B cell (primary cell): ENCODE measurements around the gene THBS4. TPM values are rescaled to one million over a fixed set of nuclear protein-coding genes. Genes with fewer than 3 reads are reported as not detected.
"Not testable (repeated sequence)": the region's sequence is repeated elsewhere in the genome, so short reads cannot be mapped to it uniquely, and the experiment has no call there.

Experiments
- ATAC-seq: fragments of 200-7000 bp; cut with Tn5 transposase; one replicate; pipeline ENCODE4 v1.10.0; 2021; ENCODE audit warnings: low read depth, mild to moderate bottlenecking, moderate number of reproducible peaks, moderate library complexity
- CTCF ChIA-PET: fragments of 350-600 bp; sonication (Branson Sonifier 250); formaldehyde crosslinking; loops from one replicate; lab custom pipeline; 2021; ENCODE audit warnings: antibody characterized with exemption, inconsistent platforms; lab: Charles Lee
- POLR2A ChIA-PET: fragments of 350-600 bp; sonication (Branson Sonifier 250); formaldehyde crosslinking; loops from one replicate; lab custom pipeline; 2021; ENCODE audit warnings: antibody characterized with exemption; lab: Charles Lee
- DNase-seq: peaks from one replicate; pipeline ENCODE4 v3.0.0; 2013
- H2AFZ ChIP-seq: 2 replicates; pipeline ENCODE4 v1.6.1; 2012; ENCODE audit warnings: mild to moderate bottlenecking, low read depth, low read length; ENCODE audit not compliant: insufficient read depth, poor library complexity, severe bottlenecking
- H3K27ac ChIP-seq, 2 donors: 1 replicate in 1 of 2; 2 replicates in 1 of 2; pipeline ENCODE4 v1.5.1; 2012 to 2013; ENCODE audit warnings: low read length in 2 of 2, mild to moderate bottlenecking in 2 of 2, moderate library complexity in 1 of 2
- H3K27me3 ChIP-seq, 4 experiments: fragments of 200-600 bp in 1 of 4; sonication (generic) in 1 of 4; replicated peaks in 1 of 4; 1 replicate in 2 of 4; 2 replicates in 2 of 4; pipeline versions ENCODE4 v1.6.1 to v1.7.0; 2013 to 2016; ENCODE audit warnings: low read length in 3 of 4, mild to moderate bottlenecking in 2 of 4, mixed read lengths in 1 of 4, moderate library complexity in 1 of 4; ENCODE audit not compliant: insufficient read depth in 4 of 4, control insufficient read depth in 3 of 4; ENCODE audit errors: control extremely low read depth in 1 of 4
- H3K36me3 ChIP-seq, 2 experiments: replicated peaks in 1 of 2; 1 replicate in 1 of 2; 2 replicates in 1 of 2; pipeline versions ENCODE4 v1.6.1 to v1.7.1; 2013; ENCODE audit warnings: low read length in 1 of 2; ENCODE audit not compliant: insufficient read depth in 2 of 2, control insufficient read depth in 1 of 2; ENCODE audit errors: control extremely low read depth in 1 of 2, extremely low read depth in 1 of 2
- H3K4me1 ChIP-seq, 2 donors: fragments of 200-600 bp in 1 of 2; sonication (generic) in 1 of 2; 1 replicate in 1 of 2; 2 replicates in 1 of 2; pipeline versions ENCODE4 v1.5.1 to v1.6.1; 2013 to 2017; ENCODE audit warnings: low read length in 2 of 2; ENCODE audit not compliant: control insufficient read depth in 2 of 2, insufficient read depth in 2 of 2
- H3K4me2 ChIP-seq: replicated peaks from 2 replicates; pipeline ENCODE3; 2012; ENCODE audit warnings: mild to moderate bottlenecking, low read depth, low read length; ENCODE audit not compliant: poor library complexity, severe bottlenecking
- H3K4me3 ChIP-seq, 5 experiments: fragments of 200-600 bp in 1 of 5; sonication (generic) in 1 of 5; 1 replicate in 3 of 5; 2 replicates in 2 of 5; pipeline versions ENCODE4 v1.5.1 to v1.7.0; 2011 to 2016; ENCODE audit warnings: low read length in 4 of 5, mild to moderate bottlenecking in 4 of 5, low read depth in 2 of 5, control low read depth in 1 of 5, moderate library complexity in 1 of 5; ENCODE audit not compliant: insufficient read depth in 1 of 5; ENCODE audit errors: control extremely low read depth in 1 of 5, extremely low read depth in 1 of 5
- H3K79me2 ChIP-seq: fragments of 200-600 bp; sonication (generic); one replicate; pipeline ENCODE4 v1.6.0; 2016; ENCODE audit warnings: low read length; ENCODE audit not compliant: control insufficient read depth, insufficient read depth
- H3K9ac ChIP-seq: fragments of 200-600 bp; sonication (generic); 2 replicates; pipeline ENCODE4 v1.6.1; 2017; ENCODE audit warnings: mild to moderate bottlenecking, low read length, moderate library complexity
- H3K9me3 ChIP-seq, 3 donors: one replicate each; pipeline versions ENCODE4 v1.6.1 to v1.7.1; 2013; ENCODE audit warnings: low read length in 2 of 3; ENCODE audit not compliant: control insufficient read depth in 2 of 3, insufficient read depth in 1 of 3; ENCODE audit errors: control extremely low read depth in 1 of 3
- H4K20me1 ChIP-seq: 2 replicates; pipeline ENCODE4 v1.6.0; 2012; ENCODE audit warnings: mild to moderate bottlenecking, low read length; ENCODE audit not compliant: insufficient read depth, control insufficient read depth, poor library complexity, severe bottlenecking
- H3K27ac Mint-ChIP-seq: one replicate; pipeline ENCODE4 v1.8.0; 2021; ENCODE audit warnings: mixed read lengths
- H3K27me3 Mint-ChIP-seq: one replicate; pipeline ENCODE4 v1.8.0; 2021; ENCODE audit warnings: mixed read lengths
- H3K4me1 Mint-ChIP-seq: one replicate; pipeline ENCODE4 v1.8.0; 2021; ENCODE audit warnings: mixed read lengths
- H3K4me3 Mint-ChIP-seq: one replicate; pipeline ENCODE4 v1.8.0; 2021; ENCODE audit warnings: mixed read lengths
- H3K9me3 Mint-ChIP-seq: one replicate; pipeline ENCODE4 v1.8.0; 2022; ENCODE audit warnings: mixed read lengths; ENCODE audit not compliant: insufficient read depth
- CTCF ChIP-seq: fragments of 200-600 bp; IDR thresholded peaks from one replicate; pipeline ENCODE4 v1.8.0; 2022; ENCODE audit warnings: antibody characterized with exemption, mild to moderate bottlenecking
- WGBS: methylation state at CpG from one replicate; pipeline ENCODE4 v1.1.5; 2013; ENCODE audit warnings: missing lambda C conversion rate; ENCODE audit not compliant: insufficient coverage; 5-methylcytosine and 5-hydroxymethylcytosine counted together
- intact Hi-C: fragments of 100-400 bp; cut with micrococcal nuclease; formaldehyde crosslinking; loops from one replicate; pipeline ENCODE4 v1.10.0; 2022
- polyA plus RNA-seq: library from polyadenylated mRNA; depleted of rRNA; stranded (reverse); fragments of >200 nt; gene quantifications from 2 replicates; pipeline ENCODE4 v1.2.3, GENCODE V29; 2012
- total RNA-seq, 2 donors: library from RNA; stranded (reverse); fragments of 120-200 nt in 1 of 2; gene quantifications; 1 replicate in 1 of 2; 2 replicates in 1 of 2; pipeline versions ENCODE4 v1.2.3 to v1.2.4, GENCODE V29; 2013 to 2022

THBS4 gene
- total and polyA plus RNA-seq, 2 donors (not counting 1 experiment from before 2014, with no cell fraction given): 0.49 to 0.57 TPM

DNA sequence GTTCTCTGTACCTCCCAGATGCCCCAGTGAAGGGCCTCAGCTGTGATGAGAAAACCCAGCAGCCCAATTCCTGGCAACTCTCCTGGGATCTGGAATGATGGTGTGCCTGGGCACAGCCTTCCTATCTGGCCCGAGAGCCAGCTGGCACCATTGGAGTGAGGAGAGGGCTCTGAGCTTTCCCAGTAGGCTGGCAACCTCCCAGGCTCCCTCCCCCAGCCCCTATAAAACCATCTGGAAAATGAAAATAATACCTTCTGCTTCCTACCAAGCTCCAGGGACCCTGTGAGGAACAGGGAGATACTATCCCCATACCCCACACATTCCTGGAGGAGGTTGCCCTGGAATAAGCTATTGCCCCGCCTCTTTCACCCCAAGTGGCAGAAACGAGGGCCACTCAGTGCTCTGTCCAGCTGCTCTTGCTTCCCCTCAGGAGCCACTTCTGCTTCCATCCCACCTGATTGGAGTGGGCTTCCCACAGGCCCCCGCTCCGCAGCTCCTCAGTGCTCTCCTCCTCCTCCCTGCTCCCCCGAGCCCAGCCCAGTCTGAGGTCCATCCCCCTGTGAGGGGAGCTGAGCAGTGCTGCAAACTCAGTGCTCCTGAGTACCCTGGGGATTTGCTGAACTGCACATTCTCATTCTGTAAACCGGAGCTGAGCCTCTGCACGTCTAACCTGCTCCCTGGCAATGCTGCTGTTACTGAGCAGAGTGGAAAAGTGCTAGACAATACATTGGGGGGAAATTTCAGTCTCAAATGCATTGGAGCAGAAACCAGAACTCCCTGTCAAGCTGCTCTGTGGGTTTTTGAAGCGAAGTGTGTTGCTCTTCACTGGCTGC is 74.7 kb downstream of the THBS4 start:
- Mint-ChIP-seq H3K27me3 (peaks cover 15% of the 10 kb centered on the region), H3K4me1 (peaks cover 6% of the 10 kb centered on the region), H3K9me3 (peaks cover 5% of the 10 kb centered on the region), H3K27ac (no peak overlapping the region), H3K4me3 (peak overlapping the region; percentile 41)
- peaks cover 0 to 2% (median 0%) of the 10 kb centered on the region in 4 experiments for H3K27me3 ChIP-seq
- DNase-seq (no peak), ATAC-seq (no peak)
- WGBS: 32% methylated on average over 8 of the region's 9 CpGs
- intact Hi-C loops: no loop called here
- H3K4me2 ChIP-seq: peak overlapping the region; percentile 32
- peaks cover 11% of the 10 kb centered on the region in 2 donors for H3K4me1 ChIP-seq
- no peaks in the 10 kb centered on the region for H3K36me3 ChIP-seq
- CTCF ChIA-PET: interaction anchor here (0.5 to 1.1 kb wide), 2 partner anchors 18 to 100 kb away, joined by 3 to 5 read pairs; no protein-coding TSS in a partner anchor
- no peak for TF ChIP-seq CTCF
- H3K9me3 ChIP-seq: peaks cover 0 to 11% (median 0%) of the 10 kb centered on the region in 3 donors
- H2AFZ ChIP-seq: no peak overlapping the region
- POLR2A ChIA-PET: no interaction called here
- H4K20me1 ChIP-seq: no peaks in the 10 kb centered on the region
- H3K27ac ChIP-seq: no peak overlapping the region
- H3K79me2 ChIP-seq: no peaks in the 10 kb centered on the region
- H3K9ac ChIP-seq: peak overlapping the region; percentile 20
- no peak overlapping the region for H3K4me3 ChIP-seq

- H2AFZ ChIP-seq, H3K4me3 Mint-ChIP-seq, H3K9me3 Mint-ChIP-seq, H3K27ac Mint-ChIP-seq, POLR2A ChIA-PET, CTCF ChIA-PET, H3K4me1 Mint-ChIP-seq, H4K20me1 ChIP-seq, ATAC-seq, intact Hi-C loops, H3K27ac ChIP-seq, H3K4me3 ChIP-seq, H3K4me2 ChIP-seq, H3K36me3 ChIP-seq, DNase-seq, H3K27me3 ChIP-seq, H3K9ac ChIP-seq, H3K79me2 ChIP-seq, H3K27me3 Mint-ChIP-seq: not testable (repeated sequence)
- Histone ChIP-seq H3K9me3 (peaks cover 0 to 11% (median 0%) of the 10 kb centered on the region in 3 donors), H3K4me1 (peaks cover 8 to 11% of the 10 kb centered on the region in 2 donors)
- WGBS: 90% methylated on average over 3 of the region's 5 CpGs
These were observed 76.3 kb downstream of the THBS4 start for GRCh38 chr5:80111376-80111990.
